HPDE6-E6E7 (cell line): ENCODE results near the gene KDM4C.

Source experiments
- DNase-seq: peaks from one replicate; pipeline ENCODE4 v3.0.0; 2011; ENCODE audit warnings: missing footprints; ENCODE audit errors: extremely low spot score

The KDM4C gene

DNA sequence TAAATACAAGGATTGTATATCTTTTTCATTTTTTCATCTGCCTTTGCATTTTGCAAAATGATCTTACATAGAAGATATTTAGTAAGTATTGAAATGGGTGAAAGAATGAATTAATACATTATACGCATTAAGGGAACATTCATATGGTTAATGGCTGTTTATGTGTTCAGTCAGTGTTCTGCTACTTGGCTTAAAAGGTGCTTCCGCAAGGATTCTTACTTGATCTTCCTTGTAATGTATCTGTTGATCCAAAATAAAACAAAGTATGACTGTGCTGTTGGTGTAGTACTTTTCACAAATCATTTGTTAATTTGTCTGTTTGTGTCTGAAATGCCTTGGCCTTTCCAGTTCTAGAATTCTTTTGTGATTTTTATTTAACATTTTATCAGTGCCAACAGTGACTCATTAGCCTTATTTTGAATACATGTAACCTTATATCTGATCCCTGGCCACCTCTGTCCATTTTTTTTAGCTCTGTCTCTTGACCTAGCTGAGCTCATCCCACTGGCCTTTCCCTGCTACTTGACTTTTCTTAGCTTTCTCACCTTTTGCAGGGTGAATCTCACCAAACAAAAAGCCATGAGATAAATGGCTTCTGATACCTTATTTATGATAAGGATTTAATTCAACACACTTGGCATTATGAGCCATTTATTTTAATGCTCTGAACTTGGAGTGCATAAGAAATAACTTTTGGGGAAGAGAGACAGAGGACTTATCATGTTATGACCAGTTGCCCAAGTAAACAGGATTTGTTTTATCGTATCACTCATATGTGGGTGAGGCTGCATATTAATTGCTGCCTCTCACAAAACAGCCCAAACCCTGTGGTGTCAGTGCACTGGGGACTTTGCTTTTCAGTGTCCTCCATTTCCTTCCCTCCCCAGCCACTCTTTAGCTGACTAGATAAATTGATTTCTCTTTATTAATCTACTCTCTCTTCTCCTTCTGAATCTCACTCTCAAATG lies 340.3 kb downstream of the KDM4C start:
- no peak for DNase-seq

DNA sequence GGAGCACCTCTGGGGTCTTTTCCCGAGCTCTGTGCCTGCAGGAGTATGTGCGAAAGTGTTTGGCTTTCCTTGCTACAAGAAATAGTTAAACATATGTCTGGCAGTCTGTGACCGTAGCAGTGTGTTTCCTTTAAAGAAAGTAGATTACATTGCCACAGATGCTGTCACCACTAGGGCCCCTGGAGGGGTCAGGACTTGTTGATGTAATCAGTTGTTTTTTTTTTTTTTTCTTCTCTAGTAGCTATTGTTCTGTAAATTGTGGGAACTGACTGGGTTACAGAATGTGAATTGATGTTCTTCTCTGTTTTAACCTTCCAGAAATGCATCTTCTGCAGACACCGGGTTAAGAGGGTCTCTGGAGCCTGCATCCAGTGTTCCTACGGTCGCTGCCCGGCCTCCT lies 345.6 kb downstream of the KDM4C start:
- DNase-seq: no peak

DNA sequence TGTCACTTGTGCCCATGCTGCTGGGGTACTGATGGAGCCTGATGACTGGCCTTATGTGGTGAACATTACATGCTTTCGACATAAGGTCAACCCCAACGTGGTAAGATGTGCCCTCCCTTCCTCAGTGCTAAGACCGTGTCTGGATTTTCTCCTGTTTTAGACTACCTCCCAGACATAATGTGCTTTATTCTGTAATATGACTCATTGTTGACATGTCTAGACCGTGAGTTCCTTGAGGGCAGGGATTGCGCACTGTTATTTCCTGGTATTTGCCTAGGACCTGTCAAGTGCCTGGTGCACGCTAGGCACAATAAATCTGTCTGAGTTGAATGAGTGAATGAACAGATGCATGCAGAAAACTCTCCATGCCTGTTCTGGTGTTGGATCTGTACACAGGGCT lies 346.0 kb downstream of the KDM4C start:
- no peak for DNase-seq

DNA sequence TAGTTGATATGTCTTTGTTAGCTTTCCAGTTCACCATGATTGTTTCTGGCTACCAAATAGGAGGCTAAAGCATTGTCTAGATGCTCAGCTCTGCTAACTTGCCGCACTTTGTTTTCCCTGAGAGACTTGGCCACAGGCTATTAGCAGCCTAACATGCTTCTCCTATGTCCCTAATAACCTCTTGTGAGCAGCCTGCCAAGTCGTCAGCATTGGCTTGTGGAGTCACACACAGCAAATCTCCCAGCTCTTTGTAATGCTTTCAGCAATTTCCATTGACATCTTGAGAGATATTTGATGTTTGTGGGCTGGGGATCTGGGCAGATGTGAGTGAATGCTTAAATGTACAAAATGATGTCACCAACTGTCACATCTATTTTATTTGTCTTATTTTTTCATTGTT lies 346.9 kb downstream of the KDM4C start:
- DNase-seq: no peak

DNA sequence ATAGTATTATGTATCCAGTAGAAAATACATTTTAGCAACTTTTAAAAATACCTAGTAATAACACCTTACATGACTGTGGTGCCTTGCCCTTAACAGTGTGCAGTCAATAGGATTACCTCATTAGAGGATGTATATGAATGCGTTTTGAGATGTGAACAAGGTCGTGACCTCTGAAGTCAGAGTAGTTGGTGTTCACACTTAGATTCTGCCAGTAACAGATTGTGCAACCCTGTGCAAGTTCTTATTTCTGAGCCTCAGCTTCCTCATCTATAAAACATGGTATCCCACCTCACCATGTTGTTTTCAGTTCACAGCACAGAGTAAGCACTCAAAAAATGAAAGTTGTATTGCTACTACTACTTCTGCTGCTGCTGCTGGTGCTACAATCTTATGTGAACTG lies 347.3 kb downstream of the KDM4C start:
- no peak for DNase-seq

DNA sequence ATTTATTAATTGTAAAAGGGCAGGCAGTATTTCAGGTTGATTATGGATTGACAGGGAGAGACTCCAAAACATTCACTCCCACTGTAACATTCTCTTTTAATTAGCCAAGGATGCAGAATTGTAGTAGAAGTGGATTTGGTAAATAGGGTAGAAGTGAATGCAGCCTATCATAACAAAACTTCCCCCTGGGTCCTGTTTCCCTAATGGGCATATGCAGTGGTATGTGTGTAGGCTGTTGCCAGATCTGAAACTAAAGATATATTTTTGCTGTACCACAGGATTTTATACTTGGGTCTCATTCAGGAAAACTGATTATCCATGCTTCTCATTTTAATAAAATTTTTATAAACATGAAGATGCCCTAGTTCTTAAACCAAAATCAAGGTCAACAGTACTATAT lies 351.2 kb downstream of the KDM4C start:
- DNase-seq: no peak

DNA sequence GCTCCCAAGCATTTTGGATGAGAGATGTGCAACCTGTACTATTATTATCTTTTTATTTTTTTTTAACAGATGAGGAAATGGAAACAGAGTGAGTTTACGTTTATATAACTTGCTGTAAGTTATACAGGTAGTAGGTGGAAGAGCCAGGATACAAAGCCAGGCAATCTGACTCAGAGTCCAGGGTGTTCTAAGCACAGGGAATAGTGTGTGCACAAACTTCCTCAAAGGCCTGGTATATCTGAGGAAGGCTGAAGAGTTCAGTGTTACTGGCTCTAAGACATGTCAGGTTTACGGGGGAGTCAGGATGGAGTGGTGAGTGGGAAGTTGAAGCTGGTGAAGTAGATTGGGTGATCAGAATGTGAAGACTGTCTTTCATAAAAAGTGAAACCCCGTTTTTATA lies 353.6 kb downstream of the KDM4C start:
- DNase-seq: no peak

DNA sequence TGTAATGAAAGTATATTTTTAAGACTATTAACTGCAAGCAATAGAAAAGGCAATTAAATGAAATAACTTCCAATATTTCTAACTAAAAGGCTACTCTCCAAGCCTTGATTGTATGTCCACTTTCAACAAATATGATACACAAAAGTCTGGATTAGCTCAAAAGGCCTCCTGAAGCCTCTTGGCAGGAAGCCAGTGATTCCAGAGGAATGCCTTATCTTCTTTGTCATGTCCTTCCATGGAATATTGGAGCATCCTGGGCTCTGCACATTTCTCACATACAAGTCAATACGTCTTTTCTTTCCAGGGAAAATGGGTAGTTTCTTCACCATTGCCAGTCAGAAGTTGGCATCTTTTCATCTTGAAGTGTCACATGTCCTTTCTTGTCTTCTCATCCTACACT lies 357.8 kb downstream of the KDM4C start:
- DNase-seq: no peak

DNA sequence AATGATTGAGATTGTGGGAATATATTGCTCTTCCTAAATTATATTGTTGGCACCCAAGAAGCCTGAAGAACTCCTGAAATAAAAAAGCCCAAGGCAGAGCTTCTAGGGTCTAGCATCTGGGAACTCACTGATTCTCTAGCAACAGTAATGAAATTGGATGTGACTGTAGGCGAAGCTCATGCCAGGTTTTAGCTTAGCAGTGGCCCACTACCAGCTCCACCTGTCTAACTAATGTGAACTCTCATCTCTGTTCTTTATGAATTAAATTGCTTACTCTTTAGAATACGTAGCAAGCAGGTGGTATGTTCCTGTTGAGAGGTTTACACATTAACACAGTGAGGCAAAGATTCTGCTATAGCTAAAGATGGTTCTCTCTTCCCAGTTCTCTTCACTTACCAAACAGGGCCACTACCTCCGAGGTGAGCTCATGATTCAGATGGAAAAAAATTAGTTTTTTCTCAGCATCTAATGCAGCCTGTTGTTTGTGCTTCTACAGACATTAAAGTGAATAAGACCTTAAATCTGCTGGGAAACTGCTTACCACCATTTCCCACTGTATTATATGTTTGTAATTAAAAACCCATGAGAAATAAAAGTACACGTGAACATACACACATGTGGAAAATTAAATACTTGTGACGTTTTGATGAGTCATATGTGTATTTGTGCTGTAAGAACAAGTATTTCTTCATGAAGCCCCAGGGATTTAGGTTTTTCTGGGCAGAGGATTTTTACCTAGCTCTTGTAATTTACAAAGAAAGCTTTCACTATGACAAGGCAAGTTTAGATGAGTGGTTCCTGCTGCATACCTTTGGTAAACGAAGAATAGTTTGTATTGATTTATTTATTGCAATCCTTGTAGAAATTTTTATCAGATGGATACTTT lies 360.1 kb downstream of the KDM4C start:
- DNase-seq: peak; percentile 26

DNA sequence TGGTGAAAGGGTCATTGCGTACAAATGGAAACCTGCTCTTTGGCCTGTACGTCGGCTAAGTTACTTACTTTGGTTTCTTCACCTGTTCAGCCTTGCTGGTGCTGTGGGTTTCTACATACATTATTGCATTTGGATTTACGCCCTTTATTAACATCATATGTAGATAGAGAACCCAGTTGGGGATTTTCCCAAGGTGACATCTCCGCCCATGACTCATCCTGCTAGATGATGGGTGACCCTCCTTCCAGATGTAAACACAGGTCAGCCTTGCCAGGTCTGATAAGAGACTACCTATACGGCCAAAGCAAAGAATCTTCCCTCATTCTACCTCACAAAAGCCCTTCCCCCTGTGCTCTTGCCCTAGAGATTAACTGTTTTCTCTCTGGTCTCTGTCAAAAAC lies 360.9 kb downstream of the KDM4C start:
- no peak for DNase-seq

DNA sequence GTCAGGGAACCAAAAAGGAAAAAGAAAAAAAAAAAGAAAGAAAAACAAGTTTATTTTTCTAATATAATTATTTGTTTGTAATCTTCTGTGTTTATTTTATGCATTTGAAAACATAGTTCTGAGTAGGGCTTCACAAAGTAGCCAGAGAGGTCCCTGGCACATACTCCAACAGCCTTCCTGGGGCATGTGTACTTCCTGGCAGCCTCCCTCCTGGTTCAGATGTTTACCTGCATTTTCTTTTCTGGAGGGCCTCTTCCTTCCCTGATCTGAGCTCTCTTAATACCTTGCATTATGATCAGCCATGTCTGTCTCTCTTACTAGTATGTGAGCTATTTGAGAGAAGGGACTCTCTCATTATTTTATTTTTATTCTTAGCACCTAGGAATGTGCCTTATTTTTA lies 361.8 kb downstream of the KDM4C start:
- DNase-seq: no peak

DNA sequence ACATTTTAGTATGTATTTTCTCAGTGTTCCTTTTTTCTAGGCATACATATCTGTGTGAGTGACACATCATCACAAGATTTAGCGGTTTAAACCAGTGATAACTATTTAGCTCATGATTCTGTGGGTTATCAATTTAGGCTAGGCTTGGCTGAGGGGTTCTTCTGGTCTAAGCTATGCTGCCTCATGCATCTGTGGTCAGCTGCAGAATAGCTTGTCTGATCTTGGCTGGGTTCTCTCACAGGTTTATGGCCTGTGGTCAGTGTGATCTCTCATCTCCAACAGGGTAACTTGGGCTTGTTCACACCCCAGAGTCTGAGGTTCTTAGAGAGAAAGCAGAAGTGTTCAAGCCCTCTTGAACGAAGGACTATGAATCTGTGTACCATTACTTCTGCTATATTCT lies 363.3 kb downstream of the KDM4C start:
- DNase-seq: no peak

DNA sequence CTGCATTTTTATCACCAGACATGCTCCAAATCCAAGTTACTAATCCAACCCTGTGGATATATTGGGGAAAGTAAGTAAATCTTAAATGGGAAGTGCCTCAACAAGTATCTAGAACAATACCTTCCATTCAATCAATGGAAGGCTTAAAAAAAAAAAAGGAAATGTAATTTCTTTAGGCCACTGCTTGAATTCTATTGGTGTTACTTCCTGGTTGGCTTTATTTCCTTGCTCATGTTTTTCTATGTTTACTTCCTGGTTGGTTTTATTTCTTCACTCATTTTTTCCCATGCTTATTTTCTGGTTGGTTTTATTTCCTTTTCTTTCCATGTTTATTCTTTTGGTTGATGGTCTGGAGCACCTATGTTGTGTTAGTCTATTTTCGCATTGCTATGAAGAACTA lies 363.9 kb downstream of the KDM4C start:
- DNase-seq: no peak

DNA sequence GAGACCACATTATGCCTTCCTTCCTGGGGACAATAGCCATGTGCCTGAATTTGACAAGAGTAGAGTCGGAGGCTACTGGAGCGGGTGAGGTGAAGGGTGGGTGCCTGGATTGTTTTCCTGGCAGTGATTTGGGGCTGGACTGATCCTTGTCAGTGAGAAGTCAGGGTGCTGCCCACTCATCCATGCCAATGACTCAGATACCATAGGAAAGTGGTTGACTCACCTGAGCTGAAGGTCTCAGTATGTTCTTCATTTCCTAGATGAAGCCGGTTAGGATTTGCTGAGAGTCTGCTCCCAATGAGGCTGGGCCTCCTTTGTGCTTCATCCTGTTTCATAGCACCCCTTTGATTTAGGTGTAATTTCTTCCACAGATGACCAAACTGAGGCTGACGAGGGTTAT lies 366.0 kb downstream of the KDM4C start:
- DNase-seq: peak; percentile 74

DNA sequence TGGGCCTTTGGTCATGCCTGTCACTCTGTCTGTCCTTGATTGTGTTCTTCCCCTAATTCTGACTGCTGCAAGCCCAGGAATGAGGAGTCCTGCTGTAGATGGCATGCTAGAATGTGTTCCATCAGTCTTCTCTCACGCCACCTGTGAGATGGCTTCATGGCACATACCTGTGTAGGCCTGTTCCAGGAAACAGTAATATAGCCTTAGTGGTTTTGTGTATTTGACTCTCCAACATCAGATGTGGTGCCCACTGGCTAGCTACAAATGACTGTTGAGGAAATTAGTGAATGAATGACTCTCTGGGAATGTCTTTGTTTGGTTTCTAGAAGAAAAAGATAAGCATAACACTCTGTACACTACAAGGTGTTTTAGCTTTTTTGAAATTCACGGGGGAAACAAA lies 367.5 kb downstream of the KDM4C start:
- DNase-seq: no peak

DNA sequence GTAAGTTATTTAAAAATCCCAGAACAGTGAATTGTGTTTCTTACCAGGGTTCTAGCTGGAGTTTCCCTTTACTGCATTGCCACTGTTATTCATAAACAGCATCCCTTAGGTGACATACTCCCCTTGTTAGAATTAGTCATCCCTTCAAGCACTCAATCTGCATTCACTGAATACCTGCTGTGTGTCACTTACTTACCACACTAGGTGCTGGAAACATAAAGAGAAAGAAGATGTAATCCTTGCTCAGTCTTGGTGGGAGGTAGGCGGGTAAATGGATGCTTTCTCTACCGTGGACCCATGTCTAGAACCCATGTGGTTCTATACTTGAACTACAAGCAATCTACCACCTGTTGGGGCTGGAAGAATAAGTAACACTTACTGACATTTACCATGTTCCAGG lies 371.6 kb downstream of the KDM4C start:
- no peak for DNase-seq

DNA sequence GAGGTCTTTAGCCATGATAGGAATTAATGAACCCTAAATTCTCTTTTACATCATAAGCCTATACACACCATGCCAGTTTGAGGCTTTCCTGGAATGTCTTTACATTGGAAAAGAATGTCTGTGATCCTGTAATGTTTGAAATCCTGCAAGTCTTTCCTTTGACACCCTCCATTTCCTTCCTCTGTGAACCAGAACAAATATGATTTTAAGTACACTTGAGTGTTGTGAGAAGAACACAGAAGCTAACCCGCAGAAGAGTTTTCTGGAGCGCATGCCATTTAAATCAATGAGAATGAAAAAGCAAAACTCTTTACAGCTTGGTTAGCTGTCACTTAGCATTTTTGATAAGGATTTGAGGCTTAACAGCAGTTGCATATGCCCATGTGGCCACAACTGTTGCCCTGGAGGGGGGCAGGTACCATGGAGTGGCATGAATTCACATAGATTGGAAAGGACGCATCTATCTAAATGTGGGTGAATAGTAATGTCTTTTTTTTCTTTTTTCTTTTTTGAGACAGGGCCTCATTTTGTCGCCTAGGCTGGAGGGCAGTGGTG lies 372.6 kb downstream of the KDM4C start:
- no peak for DNase-seq

DNA sequence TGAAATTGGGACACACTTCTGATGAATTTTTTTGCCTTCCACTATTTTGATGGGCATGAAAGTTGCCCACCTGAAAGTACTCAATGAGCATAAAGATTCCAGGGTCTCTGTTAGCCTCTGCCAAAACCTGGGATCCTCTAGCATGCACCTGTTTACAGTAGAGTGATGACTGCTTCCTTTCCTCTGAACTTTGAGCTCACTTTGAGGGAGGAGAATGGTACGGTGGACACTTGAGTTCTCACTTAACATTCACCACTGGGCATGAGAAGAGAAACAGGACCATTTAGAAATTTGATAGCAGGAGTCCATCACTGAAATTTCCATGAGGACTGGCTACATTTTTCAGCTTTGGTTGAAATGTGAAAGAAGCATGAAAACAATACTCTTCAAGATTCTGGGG lies 374.8 kb downstream of the KDM4C start:
- no peak for DNase-seq

DNA sequence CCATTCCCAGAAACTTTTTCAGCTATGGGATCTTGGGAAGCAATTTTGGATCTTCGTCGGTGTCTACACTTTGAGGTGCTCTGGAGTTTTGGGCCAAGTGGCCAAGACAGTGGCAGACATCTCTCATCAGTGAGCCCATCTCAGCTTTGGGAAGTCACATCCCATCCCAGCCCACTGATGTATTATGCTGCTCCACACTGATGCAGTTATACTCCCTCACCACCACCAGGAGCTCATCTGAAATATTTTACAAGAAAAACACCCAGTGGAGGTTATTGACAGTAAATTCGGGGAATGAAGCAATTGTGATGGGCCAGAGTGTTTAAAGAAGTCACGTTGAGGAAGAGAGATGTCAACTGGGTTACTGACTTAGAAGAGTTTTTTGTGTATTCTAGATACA lies 378.0 kb downstream of the KDM4C start:
- no peak for DNase-seq

DNA sequence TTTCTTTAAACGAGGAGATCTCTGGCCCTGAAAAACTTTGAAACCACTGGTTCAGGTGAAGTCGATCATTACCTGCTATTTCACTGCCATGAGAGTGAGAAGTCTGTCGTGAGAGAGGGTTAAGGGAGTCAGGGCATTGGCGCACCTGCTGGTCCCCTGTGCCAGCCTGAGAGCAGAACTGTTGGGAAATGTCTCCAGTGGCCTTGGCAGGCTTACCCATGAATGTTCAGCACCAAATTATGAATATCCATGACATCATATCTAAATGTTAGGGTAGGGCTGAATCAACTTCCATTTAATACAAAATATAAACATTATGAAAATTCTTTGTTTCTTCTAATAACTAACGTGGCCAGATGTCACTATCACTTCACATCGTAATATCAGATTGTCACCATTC lies 379.3 kb downstream of the KDM4C start:
- no peak for DNase-seq

DNA sequence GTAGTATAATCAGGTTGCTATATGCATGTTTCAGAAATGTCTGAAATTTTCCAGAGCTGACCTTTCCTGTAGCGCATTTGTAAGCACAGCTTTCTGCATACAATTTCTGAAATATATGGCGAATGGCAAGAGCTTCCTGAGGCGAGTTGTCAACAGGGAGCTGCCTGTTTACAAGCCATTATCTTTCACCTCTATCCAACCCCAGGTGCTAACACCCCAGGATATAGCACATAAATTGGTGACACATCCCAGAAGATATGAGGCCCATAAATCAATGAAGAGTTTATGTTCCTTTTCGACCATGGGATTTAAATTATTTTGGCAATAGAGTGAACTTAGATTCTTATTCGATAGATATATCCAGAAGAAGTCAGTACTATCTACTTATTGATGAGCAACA lies 379.8 kb downstream of the KDM4C start:
- DNase-seq: no peak

DNA sequence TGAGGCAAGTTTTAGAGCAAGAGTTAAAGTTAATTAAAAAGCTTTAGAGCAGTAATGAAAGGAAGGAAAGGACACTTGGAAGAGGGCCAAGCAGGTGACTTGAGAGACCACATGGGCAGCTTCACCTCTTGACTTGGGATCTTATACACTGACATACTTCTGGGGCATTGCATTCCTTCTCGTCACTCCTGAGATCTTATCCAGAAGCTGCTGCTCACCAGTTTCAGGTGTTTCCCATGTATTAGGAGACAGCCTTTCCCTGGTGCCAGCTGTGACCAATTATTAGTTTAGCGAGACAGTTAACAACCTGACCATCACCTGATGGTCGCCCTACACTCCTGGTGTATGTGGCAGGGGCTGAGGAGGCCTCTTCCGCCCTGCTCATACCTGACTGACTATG lies 382.1 kb downstream of the KDM4C start:
- no peak for DNase-seq

DNA sequence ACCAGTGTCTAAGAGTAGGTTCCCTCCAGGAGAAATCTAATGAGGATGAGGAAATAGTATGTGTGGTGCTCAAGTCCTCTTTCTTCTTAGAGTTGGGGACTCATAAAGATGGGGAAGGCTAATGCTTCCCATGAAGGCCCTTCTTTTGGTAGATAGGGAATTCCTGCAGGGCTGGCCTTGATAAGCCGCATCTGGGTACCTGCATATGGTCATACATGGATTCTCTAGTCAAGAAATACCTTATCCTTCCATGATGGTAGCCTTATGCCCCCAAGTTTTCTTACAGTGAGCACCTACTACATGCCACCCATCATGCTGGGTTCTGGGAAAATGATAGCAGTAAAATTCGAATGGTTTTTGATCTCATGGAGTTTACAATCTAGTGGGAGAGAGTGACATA lies 382.6 kb downstream of the KDM4C start:
- no peak for DNase-seq
